Prostate gland (tissue), 2 donors: ENCODE measurements around the gene VAMP2. TPM values are rescaled to one million over a fixed set of nuclear protein-coding genes. Genes with fewer than 3 reads are reported as not detected.
A peak's percentile ranks its signal among the peaks of the same experiment; 100 is the strongest.

Source experiments
- DNase-seq: peaks from one replicate; pipeline ENCODE4 v3.0.0-alpha.2; 2019; ENCODE audit warnings: low spot score
- H3K27ac ChIP-seq, 2 donors: fragments of 200-600 bp; sonication (generic); 2 replicates each; pipeline ENCODE4 v1.5.1; 2017 to 2019
- H3K27me3 ChIP-seq: fragments of 200-600 bp; sonication (generic); replicated peaks from 2 replicates; pipeline ENCODE4 v1.5.1; 2019; ENCODE audit not compliant: insufficient read depth
- H3K36me3 ChIP-seq, 2 donors: fragments of 200-600 bp; sonication (generic); 1 replicate in 1 of 2; 2 replicates in 1 of 2; pipeline versions ENCODE4 v1.5.1 to v1.8.1; 2017 to 2019
- H3K4me1 ChIP-seq: fragments of 200-600 bp; sonication (generic); replicated peaks from 2 replicates; pipeline ENCODE4 v1.5.1; 2019
- H3K4me3 ChIP-seq, 2 donors: fragments of 200-600 bp; sonication (generic); 2 replicates each; pipeline ENCODE4 v1.5.1; 2017 to 2019
- H3K9me3 ChIP-seq: fragments of 200-600 bp; sonication (generic); 2 replicates; pipeline ENCODE4 v1.5.1; 2017
- POLR2A ChIP-seq: fragments of 450-650 bp; IDR thresholded peaks from one replicate; pipeline ENCODE4 v1.6.1; 2016; ENCODE audit warnings: antibody characterized with exemption, mild to moderate bottlenecking
- POLR2AphosphoS5 ChIP-seq: sonication (generic); formaldehyde crosslinking; IDR thresholded peaks from one replicate; pipeline ENCODE4 v1.6.1; 2017; ENCODE audit warnings: antibody characterized with exemption
- WGBS: methylation state at CpG from one replicate; pipeline ENCODE4 v1.1.5; 2018; 5-methylcytosine and 5-hydroxymethylcytosine counted together
- intact Hi-C: fragments of 100-400 bp; cut with DNase I; formaldehyde crosslinking; loops from one replicate; pipeline ENCODE4 v1.14.2; 2022
- total RNA-seq, 2 donors: library from RNA; depleted of rRNA; stranded (reverse); fragments of >200 nt; gene quantifications; one replicate each; pipeline ENCODE4 v1.1.0, GENCODE V29; 2016
- TF ChIP-seq, protein P1 (sequence below), 4 experiments: fragments of 200-600 bp in 2 of 4; fragments of 450-650 bp in 2 of 4; sonication (generic) in 2 of 4; IDR thresholded peaks; 1 replicate in 3 of 4; 2 replicates in 1 of 4; pipeline ENCODE4 v1.5.1; 2016 to 2019; ENCODE audit warnings: antibody characterized with exemption in 4 of 4, mild to moderate bottlenecking in 2 of 4, moderate library complexity in 2 of 4

VAMP2 gene
- total RNA-seq, 2 donors from 2014 or later = 34.2 to 65.2 TPM

DNA sequence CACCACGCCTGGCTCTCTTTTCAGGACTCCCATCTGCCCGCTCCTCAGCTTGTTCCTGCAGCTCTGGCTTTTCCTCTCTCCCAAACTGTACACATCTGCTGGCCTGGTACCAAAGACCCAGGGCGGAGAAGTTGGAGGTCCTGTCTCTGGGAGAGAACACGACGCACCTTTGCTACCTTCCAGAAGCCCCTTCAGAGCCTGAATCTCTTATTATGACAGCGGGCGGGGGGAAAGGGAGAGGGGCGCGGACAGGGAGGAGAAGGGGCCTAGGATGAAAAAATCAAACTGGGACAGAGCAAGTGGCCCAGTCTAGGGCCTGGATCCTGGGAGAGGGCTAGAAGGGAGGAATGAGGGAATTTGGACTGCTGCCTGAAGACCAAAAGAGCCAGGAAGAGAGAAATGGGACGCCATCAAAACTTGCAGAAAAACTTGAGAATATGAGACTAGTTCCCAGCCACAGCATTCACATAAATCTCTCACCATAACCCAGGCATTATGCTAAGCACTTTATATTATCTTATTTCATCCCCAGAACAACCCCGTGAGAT is 8.1 kb downstream of the VAMP2 start:
- peak overlapping the region; percentile 100 for H3K27ac ChIP-seq
- H3K36me3 ChIP-seq = peaks cover 5 to 16% of the 10 kb centered on the region in 2 donors
- no peak for DNase-seq
- TF ChIP-seq POLR2AphosphoS5 (no peak), POLR2A (no peak)
- TF ChIP-seq, protein P1, sequence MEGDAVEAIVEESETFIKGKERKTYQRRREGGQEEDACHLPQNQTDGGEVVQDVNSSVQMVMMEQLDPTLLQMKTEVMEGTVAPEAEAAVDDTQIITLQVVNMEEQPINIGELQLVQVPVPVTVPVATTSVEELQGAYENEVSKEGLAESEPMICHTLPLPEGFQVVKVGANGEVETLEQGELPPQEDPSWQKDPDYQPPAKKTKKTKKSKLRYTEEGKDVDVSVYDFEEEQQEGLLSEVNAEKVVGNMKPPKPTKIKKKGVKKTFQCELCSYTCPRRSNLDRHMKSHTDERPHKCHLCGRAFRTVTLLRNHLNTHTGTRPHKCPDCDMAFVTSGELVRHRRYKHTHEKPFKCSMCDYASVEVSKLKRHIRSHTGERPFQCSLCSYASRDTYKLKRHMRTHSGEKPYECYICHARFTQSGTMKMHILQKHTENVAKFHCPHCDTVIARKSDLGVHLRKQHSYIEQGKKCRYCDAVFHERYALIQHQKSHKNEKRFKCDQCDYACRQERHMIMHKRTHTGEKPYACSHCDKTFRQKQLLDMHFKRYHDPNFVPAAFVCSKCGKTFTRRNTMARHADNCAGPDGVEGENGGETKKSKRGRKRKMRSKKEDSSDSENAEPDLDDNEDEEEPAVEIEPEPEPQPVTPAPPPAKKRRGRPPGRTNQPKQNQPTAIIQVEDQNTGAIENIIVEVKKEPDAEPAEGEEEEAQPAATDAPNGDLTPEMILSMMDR (IDR thresholded peaks at IDR 0.05) = no peak
- peak overlapping the region; percentile 71 to 95 for H3K4me3 ChIP-seq
- intact Hi-C loops = loop anchor here (10.0 kb wide), 1 partner anchor 310 kb away; no protein-coding TSS in a partner anchor
- 2% methylated on average over 11 of the region's 11 CpGs for WGBS
- H3K27me3 ChIP-seq = no peaks in the 10 kb centered on the region
- H3K9me3 ChIP-seq = no peaks in the 10 kb centered on the region
- H3K4me1 ChIP-seq = peaks cover 18% of the 10 kb centered on the region

DNA sequence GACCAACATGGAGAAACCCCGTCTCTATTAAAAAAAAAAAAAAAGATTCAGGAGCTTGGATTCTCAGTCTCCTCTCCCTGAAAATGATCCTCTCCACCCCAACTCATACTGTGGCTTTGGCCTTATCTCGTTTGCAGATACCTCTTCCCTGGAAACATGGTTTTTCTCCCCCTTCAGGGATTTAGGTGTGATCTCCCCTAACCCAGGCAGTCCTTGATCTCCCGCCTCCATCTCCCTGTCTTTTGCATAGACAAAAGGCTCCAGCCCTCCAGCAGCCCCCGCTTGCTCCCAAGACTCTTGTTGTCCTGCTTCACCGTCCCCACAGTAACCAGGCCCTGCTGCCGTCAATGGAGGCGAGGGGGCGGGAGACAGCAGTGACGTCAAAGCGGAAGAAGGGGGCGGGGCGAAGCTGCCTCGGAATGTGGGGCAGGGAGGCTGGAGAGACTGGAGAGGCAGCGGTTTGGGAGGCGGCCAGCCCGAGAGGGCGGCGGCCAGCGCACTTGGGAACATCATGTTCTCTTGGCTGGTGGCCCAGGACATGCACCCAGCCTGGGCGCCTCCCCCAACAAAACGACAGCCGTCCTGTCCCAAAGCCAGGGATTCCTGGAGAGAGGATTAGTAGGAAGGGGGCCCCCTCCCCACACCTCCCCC is 8.7 kb downstream of the VAMP2 start:
- Histone ChIP-seq H3K27me3 (no peaks in the 10 kb centered on the region), H3K27ac (peak overlapping the region; percentile 100), H3K4me3 (peak overlapping the region; percentile 71 to 95), H3K36me3 (peaks cover 11 to 18% of the 10 kb centered on the region in 2 donors), H3K9me3 (no peaks in the 10 kb centered on the region), H3K4me1 (peaks cover 17% of the 10 kb centered on the region)
- peak; percentile 100 for TF ChIP-seq POLR2AphosphoS5
- peak; percentile 78 for TF ChIP-seq POLR2A
- TF ChIP-seq, protein P1 (IDR thresholded peaks at IDR 0.05) = peak in 2 of 4 experiments; percentile 8 to 13
- WGBS = 2% methylated on average over 22 of the region's 22 CpGs
- intact Hi-C loops = loop anchor here (10.0 kb wide), 1 partner anchor 309 kb away; no protein-coding TSS in a partner anchor
- peak; percentile 100 for DNase-seq

DNA sequence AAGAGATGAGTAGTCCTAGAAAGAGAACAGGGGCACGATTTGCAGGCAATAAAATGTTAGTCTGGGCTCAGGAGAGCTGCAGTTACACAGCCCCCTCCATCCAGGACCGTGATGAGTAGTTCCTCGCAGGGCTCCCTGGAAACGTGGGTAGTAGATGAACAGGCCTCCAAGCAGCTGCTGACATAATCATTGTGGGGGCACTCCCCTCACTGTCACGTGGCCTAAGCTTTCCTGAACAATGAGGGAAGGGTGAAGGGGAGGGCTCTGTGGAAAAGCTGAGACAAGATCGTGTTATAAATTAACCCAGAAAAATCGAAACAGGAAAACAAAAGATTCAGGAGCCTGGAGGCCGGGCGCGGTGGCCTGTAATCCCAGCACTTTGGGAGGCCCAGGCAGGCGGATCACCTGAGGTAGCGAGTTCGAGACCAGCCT is 9.2 kb downstream of the VAMP2 start:
- H3K27me3 ChIP-seq = no peaks in the 10 kb centered on the region
- no peak for DNase-seq
- no peaks in the 10 kb centered on the region for H3K9me3 ChIP-seq
- peak overlapping the region; percentile 100 for H3K27ac ChIP-seq
- peak overlapping the region; percentile 71 to 95 for H3K4me3 ChIP-seq
- peaks cover 13 to 22% of the 10 kb centered on the region in 2 donors for H3K36me3 ChIP-seq
- 17% methylated on average over 13 of the region's 13 CpGs for WGBS
- peaks cover 17% of the 10 kb centered on the region for H3K4me1 ChIP-seq
- intact Hi-C loops = loop anchor here (10.0 kb wide), 1 partner anchor 309 kb away; no protein-coding TSS in a partner anchor
- peak; percentile 52 for TF ChIP-seq POLR2A
- TF ChIP-seq, protein P1 (IDR thresholded peaks at IDR 0.05) = no peak
- TF ChIP-seq POLR2AphosphoS5 = peak; percentile 47

DNA sequence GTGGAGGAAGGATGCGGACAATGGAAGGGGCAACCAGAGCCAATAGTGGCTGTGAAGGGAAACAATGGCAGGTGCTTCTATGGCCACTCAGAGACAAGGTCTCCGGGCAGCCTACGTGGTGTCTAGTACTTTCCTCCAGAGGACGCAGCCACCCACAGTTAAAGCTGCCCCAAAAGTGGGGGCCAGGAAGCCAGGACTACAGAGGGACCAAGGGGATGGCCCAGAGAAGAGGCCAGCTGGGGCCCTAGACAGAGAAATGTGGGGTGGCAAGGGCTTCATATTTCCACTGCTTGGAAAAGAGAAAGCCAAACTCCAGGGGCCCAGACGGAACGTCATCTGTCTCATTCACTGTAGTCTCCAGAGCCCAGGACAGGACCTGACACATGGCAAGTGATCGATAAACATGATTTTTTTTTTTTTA is 9.7 kb downstream of the VAMP2 start:
- 74% methylated on average over 7 of the region's 7 CpGs for WGBS
- no peaks in the 10 kb centered on the region for H3K9me3 ChIP-seq
- peaks cover 17% of the 10 kb centered on the region for H3K4me1 ChIP-seq

More for the DNA sequence above, 9.7 kb downstream of the VAMP2 start:
- Histone ChIP-seq H3K4me3 (peak overlapping the region; percentile 51 to 95), H3K36me3 (peaks cover 18 to 27% of the 10 kb centered on the region in 2 donors), H3K27me3 (no peaks in the 10 kb centered on the region), H3K27ac (peak overlapping the region; percentile 100)
- intact Hi-C loops = loop anchor here (10.0 kb wide), 1 partner anchor 308 kb away; no protein-coding TSS in a partner anchor
- no peak for DNase-seq
- TF ChIP-seq POLR2AphosphoS5 (no peak), POLR2A (no peak)
- TF ChIP-seq, protein P1 (IDR thresholded peaks at IDR 0.05) = no peak
